ENCODE results near the gene MED25. TPM values are rescaled to one million over a fixed set of nuclear protein-coding genes. Genes with fewer than 3 reads are reported as not detected.

MED25 gene
- total and polyA plus RNA-seq, 2 donors, result 7.6 to 48.0 TPM

GRCh38 chr19:49802836-49803528 lies 15.1 kb upstream of the MED25 start:
- WGBS, result 97% methylated on average over 24 of the region's 24 CpGs
- Histone ChIP-seq H3K4me1 (ENCODE audit: control insufficient read depth in 2 of 2, insufficient read depth in 2 of 2, low read length in 2 of 2) (peaks cover 0 to 10% of the 10 kb centered on the region in 2 donors), H3K27ac (ENCODE audit: low read depth in 1 of 2, low read length in 1 of 2) (no peak overlapping the region), H3K4me3 (ENCODE audit: low read length in 2 of 2) (no peak overlapping the region), H3K9me3 (ENCODE audit: control insufficient read depth in 2 of 2, insufficient read depth in 1 of 2, low read length in 1 of 2) (no peaks in the 10 kb centered on the region), H3K27me3 (ENCODE audit: control insufficient read depth in 2 of 2, insufficient read depth in 1 of 2, low read length in 1 of 2) (no peaks in the 10 kb centered on the region), H3K36me3 (ENCODE audit: control insufficient read depth in 2 of 2, insufficient read depth in 2 of 2, low read length in 1 of 2) (peaks cover 67 to 72% of the 10 kb centered on the region in 2 donors)
- DNase-seq (ENCODE audit: low read depth in 6 of 9, low spot score in 9 of 9), result no peak

GRCh38 chr19:49803529-49803856 lies 14.6 kb upstream of the MED25 start:
- H3K4me3 ChIP-seq (ENCODE audit: low read length in 2 of 2), result no peak overlapping the region
- peaks cover 67% of the 10 kb centered on the region in 2 donors for H3K36me3 ChIP-seq (ENCODE audit: control insufficient read depth in 2 of 2, insufficient read depth in 2 of 2, low read length in 1 of 2)
- no peaks in the 10 kb centered on the region for H3K9me3 ChIP-seq (ENCODE audit: control insufficient read depth in 2 of 2, insufficient read depth in 1 of 2, low read length in 1 of 2)
- DNase-seq (ENCODE audit: low read depth in 6 of 9, low spot score in 9 of 9), result no peak
- WGBS, result 98% methylated on average over 6 of the region's 6 CpGs
- H3K27ac ChIP-seq (ENCODE audit: low read depth in 1 of 2, low read length in 1 of 2), result no peak overlapping the region
- no peaks in the 10 kb centered on the region for H3K27me3 ChIP-seq (ENCODE audit: control insufficient read depth in 2 of 2, insufficient read depth in 1 of 2, low read length in 1 of 2)
- peaks cover 0 to 14% of the 10 kb centered on the region in 2 donors for H3K4me1 ChIP-seq (ENCODE audit: control insufficient read depth in 2 of 2, insufficient read depth in 2 of 2, low read length in 2 of 2)

- WGBS, result 97% methylated on average over 20 of the region's 20 CpGs
- Histone ChIP-seq H3K36me3 (ENCODE audit: control insufficient read depth in 2 of 2, insufficient read depth in 2 of 2, low read length in 1 of 2) (peaks cover 42 to 43% of the 10 kb centered on the region in 2 donors), H3K27ac (ENCODE audit: low read depth in 1 of 2, low read length in 1 of 2) (no peak overlapping the region), H3K9me3 (ENCODE audit: control insufficient read depth in 2 of 2, insufficient read depth in 1 of 2, low read length in 1 of 2) (no peaks in the 10 kb centered on the region), H3K27me3 (ENCODE audit: control insufficient read depth in 2 of 2, insufficient read depth in 1 of 2, low read length in 1 of 2) (peaks cover 0 to 8% of the 10 kb centered on the region in 2 donors), H3K4me3 (ENCODE audit: low read length in 2 of 2) (no peak overlapping the region), H3K4me1 (ENCODE audit: control insufficient read depth in 2 of 2, insufficient read depth in 2 of 2, low read length in 2 of 2) (peaks cover 2 to 30% of the 10 kb centered on the region in 2 donors)
- DNase-seq (ENCODE audit: low read depth in 6 of 9, low spot score in 9 of 9), result no peak
Observed at GRCh38 chr19:49805822-49806619, 12.1 kb upstream of the MED25 start.

GRCh38 chr19:49806620-49806959 lies 11.5 kb upstream of the MED25 start:
- WGBS, result 97% methylated on average over 8 of the region's 8 CpGs
- H3K27me3 ChIP-seq (ENCODE audit: control insufficient read depth in 2 of 2, insufficient read depth in 1 of 2, low read length in 1 of 2), result peaks cover 0 to 8% of the 10 kb centered on the region in 2 donors
- H3K4me1 ChIP-seq (ENCODE audit: control insufficient read depth in 2 of 2, insufficient read depth in 2 of 2, low read length in 2 of 2), result peaks cover 2 to 30% of the 10 kb centered on the region in 2 donors
- no peak overlapping the region for H3K4me3 ChIP-seq (ENCODE audit: low read length in 2 of 2)
- DNase-seq (ENCODE audit: low read depth in 6 of 9, low spot score in 9 of 9), result no peak
- no peak overlapping the region for H3K27ac ChIP-seq (ENCODE audit: low read depth in 1 of 2, low read length in 1 of 2)
- H3K9me3 ChIP-seq (ENCODE audit: control insufficient read depth in 2 of 2, insufficient read depth in 1 of 2, low read length in 1 of 2), result no peaks in the 10 kb centered on the region
- H3K36me3 ChIP-seq (ENCODE audit: control insufficient read depth in 2 of 2, insufficient read depth in 2 of 2, low read length in 1 of 2), result peaks cover 37 to 38% of the 10 kb centered on the region in 2 donors

GRCh38 chr19:49807058-49807903 lies 10.8 kb upstream of the MED25 start:
- WGBS, result 61% methylated on average over 18 of the region's 18 CpGs
- Histone ChIP-seq H3K27ac (ENCODE audit: low read depth in 1 of 2, low read length in 1 of 2) (peak overlapping the region in 1 of 2 donors; percentile 10), H3K4me1 (ENCODE audit: control insufficient read depth in 2 of 2, insufficient read depth in 2 of 2, low read length in 2 of 2) (peaks cover 5 to 32% of the 10 kb centered on the region in 2 donors), H3K9me3 (ENCODE audit: control insufficient read depth in 2 of 2, insufficient read depth in 1 of 2, low read length in 1 of 2) (no peaks in the 10 kb centered on the region), H3K27me3 (ENCODE audit: control insufficient read depth in 2 of 2, insufficient read depth in 1 of 2, low read length in 1 of 2) (peaks cover 0 to 8% of the 10 kb centered on the region in 2 donors), H3K4me3 (ENCODE audit: low read length in 2 of 2) (no peak overlapping the region), H3K36me3 (ENCODE audit: control insufficient read depth in 2 of 2, insufficient read depth in 2 of 2, low read length in 1 of 2) (peaks cover 30 to 34% of the 10 kb centered on the region in 2 donors)
- DNase-seq (ENCODE audit: low read depth in 6 of 9, low spot score in 9 of 9), result peak in 1 of 9 donors; percentile 43

- DNase-seq (ENCODE audit: low read depth in 6 of 9, low spot score in 9 of 9), result no peak
- Histone ChIP-seq H3K4me3 (ENCODE audit: low read length in 2 of 2) (no peak overlapping the region), H3K36me3 (ENCODE audit: control insufficient read depth in 2 of 2, insufficient read depth in 2 of 2, low read length in 1 of 2) (peaks cover 22 to 26% of the 10 kb centered on the region in 2 donors), H3K27ac (ENCODE audit: low read depth in 1 of 2, low read length in 1 of 2) (peak overlapping the region in 1 of 2 donors; percentile 2), H3K4me1 (ENCODE audit: control insufficient read depth in 2 of 2, insufficient read depth in 2 of 2, low read length in 2 of 2) (peaks cover 6 to 39% of the 10 kb centered on the region in 2 donors), H3K9me3 (ENCODE audit: control insufficient read depth in 2 of 2, insufficient read depth in 1 of 2, low read length in 1 of 2) (no peaks in the 10 kb centered on the region), H3K27me3 (ENCODE audit: control insufficient read depth in 2 of 2, insufficient read depth in 1 of 2, low read length in 1 of 2) (peaks cover 0 to 8% of the 10 kb centered on the region in 2 donors)
- WGBS, result 94% methylated on average over 20 of the region's 20 CpGs
Observed at GRCh38 chr19:49807904-49808675, 10.0 kb upstream of the MED25 start.

- no peak overlapping the region for H3K27ac ChIP-seq (ENCODE audit: low read depth in 1 of 2, low read length in 1 of 2)
- peak in 7 of 9 donors; percentile 57 to 78 (median 70) for DNase-seq (ENCODE audit: low read depth in 6 of 9, low spot score in 9 of 9)
- WGBS, result 21% methylated on average over 31 of the region's 31 CpGs
Observed at GRCh38 chr19:49808711-49809159, 9.4 kb upstream of the MED25 start.

GRCh38 chr19:49809160-49809940 lies 8.7 kb upstream of the MED25 start:
- Histone ChIP-seq H3K27me3 (ENCODE audit: control insufficient read depth in 2 of 2, insufficient read depth in 1 of 2, low read length in 1 of 2) (peaks cover 0 to 8% of the 10 kb centered on the region in 2 donors), H3K4me3 (ENCODE audit: low read length in 2 of 2) (peak overlapping the region; percentile 49 to 53), H3K4me1 (ENCODE audit: control insufficient read depth in 2 of 2, insufficient read depth in 2 of 2, low read length in 2 of 2) (peaks cover 6 to 39% of the 10 kb centered on the region in 2 donors), H3K36me3 (ENCODE audit: control insufficient read depth in 2 of 2, insufficient read depth in 2 of 2, low read length in 1 of 2) (peaks cover 11 to 19% of the 10 kb centered on the region in 2 donors), H3K9me3 (ENCODE audit: control insufficient read depth in 2 of 2, insufficient read depth in 1 of 2, low read length in 1 of 2) (no peaks in the 10 kb centered on the region), H3K27ac (ENCODE audit: low read depth in 1 of 2, low read length in 1 of 2) (no peak overlapping the region)
- WGBS, result 22% methylated on average over 50 of the region's 50 CpGs
- no peak for DNase-seq (ENCODE audit: low read depth in 6 of 9, low spot score in 9 of 9)

More at GRCh38 chr19:49808711-49809159, 9.4 kb upstream of the MED25 start:
- Histone ChIP-seq H3K27me3 (ENCODE audit: control insufficient read depth in 2 of 2, insufficient read depth in 1 of 2, low read length in 1 of 2) (peaks cover 0 to 8% of the 10 kb centered on the region in 2 donors), H3K36me3 (ENCODE audit: control insufficient read depth in 2 of 2, insufficient read depth in 2 of 2, low read length in 1 of 2) (peaks cover 15 to 20% of the 10 kb centered on the region in 2 donors), H3K4me1 (ENCODE audit: control insufficient read depth in 2 of 2, insufficient read depth in 2 of 2, low read length in 2 of 2) (peaks cover 6 to 39% of the 10 kb centered on the region in 2 donors), H3K9me3 (ENCODE audit: control insufficient read depth in 2 of 2, insufficient read depth in 1 of 2, low read length in 1 of 2) (no peaks in the 10 kb centered on the region), H3K4me3 (ENCODE audit: low read length in 2 of 2) (peak overlapping the region; percentile 49 to 53)
